GM23338 (cell line): Measurements from ENCODE around the gene UQCRFS1. TPM values are rescaled to one million over a fixed set of nuclear protein-coding genes. Genes with fewer than 3 reads are reported as not detected.
"Not testable (repeated sequence)": the region's sequence is repeated elsewhere in the genome, so short reads cannot be mapped to it uniquely, and the experiment has no call there.

ENCODE experiments used
- ATAC-seq: fragments of 200-7000 bp; cut with Tn5 transposase; 3 replicates; pipeline ENCODE4 v1.9.1; 2020
- DNase-seq: peaks from one replicate; pipeline ENCODE4 v3.0.0-alpha.2; 2015; ENCODE audit warnings: low spot score
- H2AFZ ChIP-seq: fragments of 200-600 bp; sonication (generic); 2 replicates; pipeline ENCODE4 v1.8.0; 2016; ENCODE audit warnings: antibody characterized with exemption, mild to moderate bottlenecking, moderate library complexity
- H3F3A ChIP-seq: fragments of 200-600 bp; sonication (generic); replicated peaks from 2 replicates; pipeline ENCODE4 v1.8.0; 2017; ENCODE audit warnings: antibody characterized with exemption, mixed run types, low read depth
- H3K27ac ChIP-seq: fragments of 200-600 bp; sonication (generic); 2 replicates; pipeline ENCODE4 v1.6.1; 2016; ENCODE audit warnings: low read depth
- H3K27me3 ChIP-seq: fragments of 200-600 bp; sonication (generic); 2 replicates; pipeline ENCODE4 v1.8.0; 2016; ENCODE audit warnings: mild to moderate bottlenecking, mixed run types, moderate library complexity; ENCODE audit not compliant: insufficient read depth
- H3K36me3 ChIP-seq: fragments of 200-600 bp; sonication (generic); 2 replicates; pipeline ENCODE4 v1.8.0; 2016; ENCODE audit warnings: mild to moderate bottlenecking; ENCODE audit not compliant: insufficient read depth
- H3K4me1 ChIP-seq: fragments of 200-600 bp; sonication (generic); 2 replicates; pipeline ENCODE4 v1.8.0; 2016; ENCODE audit warnings: mild to moderate bottlenecking, moderate library complexity; ENCODE audit not compliant: insufficient read depth
- H3K4me2 ChIP-seq: fragments of 200-600 bp; sonication (generic); 2 replicates; pipeline ENCODE4 v1.7.1; 2017; ENCODE audit warnings: mixed run types
- H3K4me3 ChIP-seq: fragments of 200-600 bp; sonication (generic); 2 replicates; pipeline ENCODE4 v1.6.1; 2016; ENCODE audit warnings: mixed run types
- H3K79me2 ChIP-seq: fragments of 200-600 bp; sonication (generic); replicated peaks from 2 replicates; pipeline ENCODE4 v1.8.0; 2017; ENCODE audit warnings: mild to moderate bottlenecking; ENCODE audit not compliant: insufficient read depth
- H3K9me2 ChIP-seq: fragments of 200-600 bp; sonication (generic); 2 replicates; pipeline ENCODE4 v1.8.0; 2017; ENCODE audit not compliant: insufficient read depth
- H4K20me1 ChIP-seq: fragments of 200-600 bp; sonication (generic); replicated peaks from 2 replicates; pipeline ENCODE4 v1.8.0; 2017; ENCODE audit warnings: mild to moderate bottlenecking; ENCODE audit not compliant: insufficient read depth
- H3K27ac Mint-ChIP-seq: 2 replicates; pipeline ENCODE4 v1.8.0; 2020; ENCODE audit warnings: inconsistent platforms, mild to moderate bottlenecking, moderate library complexity, mixed read lengths
- H3K27me3 Mint-ChIP-seq: 3 replicates; pipeline ENCODE4 v1.8.0; 2022; ENCODE audit warnings: low read depth, mild to moderate bottlenecking, moderate library complexity, mixed read lengths, inconsistent platforms; ENCODE audit not compliant: insufficient read depth, poor library complexity
- H3K36me3 Mint-ChIP-seq: 3 replicates; pipeline ENCODE4 v1.8.0; 2021; ENCODE audit warnings: low read depth, mild to moderate bottlenecking, inconsistent platforms, moderate library complexity, mixed read lengths
- H3K4me1 Mint-ChIP-seq: 3 replicates; pipeline ENCODE4 v1.8.0; 2020; ENCODE audit warnings: mild to moderate bottlenecking, inconsistent platforms, mixed read lengths
- H3K4me3 Mint-ChIP-seq: 3 replicates; pipeline ENCODE4 v1.8.0; 2021; ENCODE audit warnings: moderate library complexity, mild to moderate bottlenecking, inconsistent platforms, mixed read lengths
- H3K9me3 Mint-ChIP-seq: 3 replicates; pipeline ENCODE4 v1.8.0; 2020; ENCODE audit warnings: moderate library complexity, mild to moderate bottlenecking, inconsistent platforms, mixed read lengths
- CTCF ChIP-seq, 2 experiments: fragments of 200-600 bp in 1 of 2; sonication (generic) in 1 of 2; conservative IDR thresholded peaks; 2 replicates each; pipeline versions ENCODE4 v1.5.1 to v1.6.1; 2016 to 2017; ENCODE audit warnings: antibody characterized with exemption in 2 of 2, low read depth in 2 of 2, mild to moderate bottlenecking in 2 of 2, moderate library complexity in 1 of 2
- EZH2 ChIP-seq: fragments of 200-600 bp; sonication (generic); IDR thresholded peaks from one replicate; pipeline ENCODE4 v1.8.0; 2017; ENCODE audit warnings: antibody characterized with exemption, mild to moderate bottlenecking, low read depth; ENCODE audit not compliant: unreplicated experiment
- JUNB ChIP-seq: IDR thresholded peaks from one replicate; pipeline ENCODE4 v1.6.1; 2016; ENCODE audit warnings: antibody characterized with exemption; ENCODE audit not compliant: unreplicated experiment
- POLR2AphosphoS5 ChIP-seq: IDR thresholded peaks from 2 replicates; pipeline ENCODE4 v1.6.1; 2016; ENCODE audit warnings: antibody characterized with exemption, low read depth
- REST ChIP-seq: IDR thresholded peaks from one replicate; pipeline ENCODE4 v1.6.1; 2018; ENCODE audit warnings: antibody characterized with exemption; ENCODE audit not compliant: unreplicated experiment
- STAT1 ChIP-seq: IDR thresholded peaks from one replicate; pipeline ENCODE4 v1.6.1; 2016; ENCODE audit warnings: antibody characterized with exemption; ENCODE audit not compliant: unreplicated experiment
- ZNF114 ChIP-seq: fragments of 250-450 bp; sonication (Bioruptor Pico); IDR thresholded peaks from 2 replicates; pipeline ENCODE4 v1.5.0; 2020; ENCODE audit warnings: mild to moderate bottlenecking, moderate library complexity
- ZNF331 ChIP-seq: fragments of 250-450 bp; sonication (Bioruptor Pico); IDR thresholded peaks from 2 replicates; pipeline ENCODE4 v1.5.0; 2020; ENCODE audit warnings: low read depth, mild to moderate bottlenecking, moderate library complexity
- ZNF462 ChIP-seq: fragments of 250-450 bp; sonication (Bioruptor Pico); IDR thresholded peaks from 2 replicates; pipeline ENCODE4 v1.5.0; 2020; ENCODE audit warnings: mild to moderate bottlenecking, moderate library complexity
- polyA plus RNA-seq: library from polyadenylated mRNA; unstranded; fragments of >200 nt; fragmentation: Nextera tagmentation; extraction: Ambion mirVana; gene quantifications from 2 replicates; pipeline ENCODE4 v1.2.1, GENCODE V29; 2016
- total RNA-seq: library from RNA; depleted of rRNA; stranded (reverse); fragments of >200 nt; shearing (Covaris generic); gene quantifications from 2 replicates; pipeline ENCODE4 v1.2.3, GENCODE V29; 2014

UQCRFS1 gene
- total and polyA plus RNA-seq, 2 experiments from 2014 or later: 49.4 to 57.6 TPM

GRCh38 chr19:29232315-29232852 is 19.4 kb upstream of the UQCRFS1 start (continued):
- TF ChIP-seq ZNF462 (CRISPR knock-in tag): no peak
- TF ChIP-seq EZH2: no peak
- no peak for TF ChIP-seq STAT1
- TF ChIP-seq ZNF331 (CRISPR knock-in tag): no peak

GRCh38 chr19:29231306-29231705 is 18.4 kb upstream of the UQCRFS1 start:
- not testable (repeated sequence) for DNase-seq, H3K27me3 ChIP-seq, H3K27ac Mint-ChIP-seq, H3K9me3 Mint-ChIP-seq, H3K4me3 Mint-ChIP-seq, H3K36me3 Mint-ChIP-seq, H3K79me2 ChIP-seq, ATAC-seq, H3K9me2 ChIP-seq, H3K27me3 Mint-ChIP-seq, H3K4me1 Mint-ChIP-seq, H3K4me3 ChIP-seq, H2AFZ ChIP-seq, H3F3A ChIP-seq, H3K4me2 ChIP-seq, H3K27ac ChIP-seq, H4K20me1 ChIP-seq, H3K4me1 ChIP-seq, H3K36me3 ChIP-seq

- Histone ChIP-seq H3F3A (no peaks in the 10 kb centered on the region), H3K4me1 (peaks cover 8% of the 10 kb centered on the region), H3K4me2 (no peak overlapping the region), H3K79me2 (peaks cover 3% of the 10 kb centered on the region), H4K20me1 (no peaks in the 10 kb centered on the region), H3K4me3 (no peak overlapping the region), H3K36me3 (no peaks in the 10 kb centered on the region), H3K27me3 (no peaks in the 10 kb centered on the region), H3K9me2 (no peaks in the 10 kb centered on the region), H3K27ac (no peak overlapping the region), H2AFZ (no peak overlapping the region)
- no peak overlapping the region for H3K4me3 Mint-ChIP-seq
- ATAC-seq (no peak), DNase-seq (no peak)
- H3K36me3 Mint-ChIP-seq: no peaks in the 10 kb centered on the region
- no peak overlapping the region for H3K27ac Mint-ChIP-seq
- H3K27me3 Mint-ChIP-seq: peaks cover 4% of the 10 kb centered on the region
- no peaks in the 10 kb centered on the region for H3K9me3 Mint-ChIP-seq
- peaks cover 15% of the 10 kb centered on the region for H3K4me1 Mint-ChIP-seq
- TF ChIP-seq ZNF114 (CRISPR knock-in tag) (no peak), JUNB (no peak), REST (no peak), POLR2AphosphoS5 (no peak), CTCF (conservative IDR thresholded peaks at IDR 0.05; ENCODE audit: low read depth in 2 of 2) (no peak), EZH2 (no peak)
Observed at GRCh38 chr19:29217616-29218015, 4.7 kb upstream of the UQCRFS1 start.
